Prostate gland (tissue), 2 donors: ENCODE measurements around the gene INCA1. TPM values are rescaled to one million over a fixed set of nuclear protein-coding genes. Genes with fewer than 3 reads are reported as not detected.

Source experiments
- DNase-seq: peaks from one replicate; pipeline ENCODE4 v3.0.0-alpha.2; 2019; ENCODE audit warnings: low spot score
- H3K27ac ChIP-seq, 2 donors: fragments of 200-600 bp; sonication (generic); 2 replicates each; pipeline ENCODE4 v1.5.1; 2017 to 2019
- H3K27me3 ChIP-seq: fragments of 200-600 bp; sonication (generic); replicated peaks from 2 replicates; pipeline ENCODE4 v1.5.1; 2019; ENCODE audit not compliant: insufficient read depth
- H3K36me3 ChIP-seq, 2 donors: fragments of 200-600 bp; sonication (generic); 1 replicate in 1 of 2; 2 replicates in 1 of 2; pipeline versions ENCODE4 v1.5.1 to v1.8.1; 2017 to 2019
- H3K4me1 ChIP-seq: fragments of 200-600 bp; sonication (generic); replicated peaks from 2 replicates; pipeline ENCODE4 v1.5.1; 2019
- H3K4me3 ChIP-seq, 2 donors: fragments of 200-600 bp; sonication (generic); 2 replicates each; pipeline ENCODE4 v1.5.1; 2017 to 2019
- H3K9me3 ChIP-seq: fragments of 200-600 bp; sonication (generic); 2 replicates; pipeline ENCODE4 v1.5.1; 2017
- POLR2A ChIP-seq: fragments of 450-650 bp; IDR thresholded peaks from one replicate; pipeline ENCODE4 v1.6.1; 2016; ENCODE audit warnings: antibody characterized with exemption, mild to moderate bottlenecking
- POLR2AphosphoS5 ChIP-seq: sonication (generic); formaldehyde crosslinking; IDR thresholded peaks from one replicate; pipeline ENCODE4 v1.6.1; 2017; ENCODE audit warnings: antibody characterized with exemption
- WGBS: methylation state at CpG from one replicate; pipeline ENCODE4 v1.1.5; 2018; 5-methylcytosine and 5-hydroxymethylcytosine counted together
- intact Hi-C: fragments of 100-400 bp; cut with DNase I; formaldehyde crosslinking; loops from one replicate; pipeline ENCODE4 v1.14.2; 2022
- total RNA-seq, 2 donors: library from RNA; depleted of rRNA; stranded (reverse); fragments of >200 nt; gene quantifications; one replicate each; pipeline ENCODE4 v1.1.0, GENCODE V29; 2016
- TF ChIP-seq, protein P1 (sequence below), 4 experiments: fragments of 200-600 bp in 2 of 4; fragments of 450-650 bp in 2 of 4; sonication (generic) in 2 of 4; IDR thresholded peaks; 1 replicate in 3 of 4; 2 replicates in 1 of 4; pipeline ENCODE4 v1.5.1; 2016 to 2019; ENCODE audit warnings: antibody characterized with exemption in 4 of 4, mild to moderate bottlenecking in 2 of 4, moderate library complexity in 2 of 4

INCA1 gene
- total RNA-seq, 2 donors from 2014 or later = 2.5 to 8.4 TPM

GRCh38 chr17:4965311-4965986, 31.9 kb downstream of the INCA1 start:
- Histone ChIP-seq H3K4me1 (peaks cover 12% of the 10 kb centered on the region), H3K27ac (peak overlapping the region in 1 of 2 donors; percentile 96), H3K4me3 (no peak overlapping the region), H3K36me3 (peaks cover 0 to 8% of the 10 kb centered on the region in 2 donors), H3K27me3 (no peaks in the 10 kb centered on the region), H3K9me3 (no peaks in the 10 kb centered on the region)
- no peak for DNase-seq
- intact Hi-C loops = no loop called here
- WGBS = 95% methylated on average over 15 of the region's 15 CpGs
- TF ChIP-seq POLR2A (no peak), POLR2AphosphoS5 (no peak)
- TF ChIP-seq, protein P1, sequence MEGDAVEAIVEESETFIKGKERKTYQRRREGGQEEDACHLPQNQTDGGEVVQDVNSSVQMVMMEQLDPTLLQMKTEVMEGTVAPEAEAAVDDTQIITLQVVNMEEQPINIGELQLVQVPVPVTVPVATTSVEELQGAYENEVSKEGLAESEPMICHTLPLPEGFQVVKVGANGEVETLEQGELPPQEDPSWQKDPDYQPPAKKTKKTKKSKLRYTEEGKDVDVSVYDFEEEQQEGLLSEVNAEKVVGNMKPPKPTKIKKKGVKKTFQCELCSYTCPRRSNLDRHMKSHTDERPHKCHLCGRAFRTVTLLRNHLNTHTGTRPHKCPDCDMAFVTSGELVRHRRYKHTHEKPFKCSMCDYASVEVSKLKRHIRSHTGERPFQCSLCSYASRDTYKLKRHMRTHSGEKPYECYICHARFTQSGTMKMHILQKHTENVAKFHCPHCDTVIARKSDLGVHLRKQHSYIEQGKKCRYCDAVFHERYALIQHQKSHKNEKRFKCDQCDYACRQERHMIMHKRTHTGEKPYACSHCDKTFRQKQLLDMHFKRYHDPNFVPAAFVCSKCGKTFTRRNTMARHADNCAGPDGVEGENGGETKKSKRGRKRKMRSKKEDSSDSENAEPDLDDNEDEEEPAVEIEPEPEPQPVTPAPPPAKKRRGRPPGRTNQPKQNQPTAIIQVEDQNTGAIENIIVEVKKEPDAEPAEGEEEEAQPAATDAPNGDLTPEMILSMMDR (IDR thresholded peaks at IDR 0.05) = no peak

- WGBS = 83% methylated on average over 9 of the region's 9 CpGs
- Histone ChIP-seq H3K4me3 (no peak overlapping the region), H3K36me3 (peaks cover 0 to 9% of the 10 kb centered on the region in 2 donors), H3K4me1 (no peaks in the 10 kb centered on the region), H3K27me3 (no peaks in the 10 kb centered on the region), H3K27ac (no peak overlapping the region), H3K9me3 (no peaks in the 10 kb centered on the region)
- no peak for TF ChIP-seq POLR2AphosphoS5
- no peak for TF ChIP-seq POLR2A
- TF ChIP-seq, protein P1 (IDR thresholded peaks at IDR 0.05) = no peak
- intact Hi-C loops = no loop called here
- DNase-seq = no peak
These were observed 36.9 kb downstream of the INCA1 start for GRCh38 chr17:4960279-4960922.

- no peak for TF ChIP-seq POLR2AphosphoS5
- TF ChIP-seq POLR2A = no peak
- TF ChIP-seq, protein P1 (IDR thresholded peaks at IDR 0.05) = no peak
- WGBS = 88% methylated on average over 17 of the region's 18 CpGs
- Histone ChIP-seq H3K4me1 (no peaks in the 10 kb centered on the region), H3K4me3 (no peak overlapping the region), H3K36me3 (peaks cover 0 to 9% of the 10 kb centered on the region in 2 donors), H3K27me3 (no peaks in the 10 kb centered on the region), H3K9me3 (no peaks in the 10 kb centered on the region), H3K27ac (no peak overlapping the region)
- intact Hi-C loops = no loop called here
- no peak for DNase-seq
These were observed 37.9 kb downstream of the INCA1 start for GRCh38 chr17:4959261-4959965.

DNA sequence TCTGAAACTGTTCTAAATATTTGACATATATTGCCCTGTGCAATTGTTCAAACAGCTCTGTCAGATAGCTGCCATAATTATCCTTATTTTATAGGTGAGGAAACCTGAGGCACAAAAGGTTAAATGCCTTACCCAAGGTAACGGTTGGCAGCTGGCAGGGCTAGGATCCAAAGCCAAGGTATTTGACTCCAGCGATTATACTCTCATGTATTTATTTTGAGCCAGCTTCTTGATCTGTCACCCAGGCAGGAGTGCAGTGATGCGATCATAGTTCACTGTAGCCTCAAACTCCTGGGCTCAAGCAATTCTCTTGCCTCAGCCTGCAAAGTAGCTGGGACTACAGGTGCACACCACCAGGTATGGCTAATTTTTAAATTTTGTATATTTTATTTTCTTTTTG, 39.2 kb downstream of the INCA1 start:
- Histone ChIP-seq H3K36me3 (peaks cover 0 to 9% of the 10 kb centered on the region in 2 donors), H3K27ac (no peak overlapping the region), H3K9me3 (no peaks in the 10 kb centered on the region), H3K4me3 (no peak overlapping the region), H3K4me1 (no peaks in the 10 kb centered on the region), H3K27me3 (no peaks in the 10 kb centered on the region)
- intact Hi-C loops = no loop called here
- WGBS = 45% methylated on average over 3 of the region's 3 CpGs
- no peak for TF ChIP-seq POLR2AphosphoS5
- TF ChIP-seq, protein P1 (IDR thresholded peaks at IDR 0.05) = no peak
- no peak for TF ChIP-seq POLR2A
- no peak for DNase-seq
